K562 (cell line): ENCODE results near the gene SMCO3. TPM values are rescaled to one million over a fixed set of nuclear protein-coding genes. Genes with fewer than 3 reads are reported as not detected.

Source experiments
- ATAC-seq: fragments of 200-7000 bp; cut with Tn5 transposase; 3 replicates; pipeline ENCODE4 v1.9.1; 2020; ENCODE audit warnings: moderate library complexity
- BruUV-seq: library from RNA; stranded (reverse); fragments of 400-500 nt; replicated peaks from 2 replicates; lab custom pipeline; 2021; lab: Mats Ljungman, UMichigan
- CTCF ChIA-PET: fragments of 300-600 bp; formaldehyde crosslinking; extraction: SDS; loops from one replicate; lab custom pipeline; 2021; ENCODE audit warnings: low intra/inter-chr PET ratio; lab: Yijun Ruan, JAX
- POLR2A ChIA-PET: fragments of 300-600, 350-650 bp; sonication (Branson Sonifier 250); formaldehyde crosslinking; extraction: SDS; loops from one replicate; lab custom pipeline; 2021; ENCODE audit warnings: antibody characterized with exemption, inconsistent platforms; lab: Yijun Ruan, JAX
- DNase-seq, 4 experiments: peaks; one replicate each; pipeline versions ENCODE4 v3.0.0 to v3.0.0-alpha.2; 2011 to 2018; ENCODE audit warnings: low spot score in 3 of 4, mixed read lengths in 3 of 4; ENCODE audit errors: extremely low read depth in 1 of 4
- FAIRE-seq: peaks from 2 replicates; lab custom pipeline; 2011; peaks lifted over from hg19 to GRCh38; lab: Jason Lieb, UNC
- H2AFZ ChIP-seq: 2 replicates; pipeline ENCODE4 v1.6.0; 2011; ENCODE audit warnings: low read depth, low read length, control low read depth, inconsistent platforms
- H3K27ac ChIP-seq: fragments of 200-600 bp; 3 replicates; pipeline ENCODE4 v1.8.0; 2011; ENCODE audit warnings: low read depth, mild to moderate bottlenecking, control low read depth, inconsistent platforms, low read length, moderate library complexity, mixed read lengths; ENCODE audit errors: extremely low read depth
- H3K27me3 ChIP-seq, 2 experiments: fragments of 300-600 bp in 1 of 2; 2 replicates in 1 of 2; 3 replicates in 1 of 2; pipeline versions ENCODE4 v1.6.0 to v1.8.0; 2011; ENCODE audit warnings: inconsistent platforms in 2 of 2, low read length in 2 of 2, mild to moderate bottlenecking in 1 of 2, mixed read lengths in 1 of 2, moderate library complexity in 1 of 2; ENCODE audit not compliant: control insufficient read depth in 2 of 2, insufficient read depth in 2 of 2
- H3K36me3 ChIP-seq: fragments of 300-600 bp; 3 replicates; pipeline ENCODE4 v1.8.0; 2011; ENCODE audit warnings: mild to moderate bottlenecking, low read length, inconsistent platforms; ENCODE audit not compliant: control insufficient read depth, insufficient read depth
- H3K4me1 ChIP-seq, 2 experiments: fragments of 200-600 bp in 1 of 2; replicated peaks in 1 of 2; 2 replicates in 1 of 2; 3 replicates in 1 of 2; pipeline versions ENCODE4 v1.5.1 to v1.8.0; 2011; ENCODE audit warnings: inconsistent platforms in 2 of 2, low read length in 2 of 2, mild to moderate bottlenecking in 1 of 2, mixed read lengths in 1 of 2, moderate library complexity in 1 of 2; ENCODE audit not compliant: control insufficient read depth in 2 of 2, insufficient read depth in 2 of 2
- H3K4me2 ChIP-seq: 2 replicates; pipeline ENCODE4 v1.6.1; 2011; ENCODE audit warnings: low read length, control low read depth, inconsistent platforms, mixed read lengths; ENCODE audit not compliant: insufficient read depth
- H3K4me3 ChIP-seq: fragments of 200-600 bp; sonication (generic), shearing (Covaris generic); 2 replicates; pipeline ENCODE4 v1.5.1; 2016; ENCODE audit warnings: control low read depth, inconsistent platforms
- H3K79me2 ChIP-seq: fragments of 200-600 bp; 3 replicates; pipeline ENCODE4 v1.8.0; 2011; ENCODE audit warnings: low read length, inconsistent platforms; ENCODE audit not compliant: control insufficient read depth, insufficient read depth
- H3K9ac ChIP-seq, 2 experiments: 2 replicates each; pipeline versions ENCODE4 v1.6.0 to v1.6.1; 2011; ENCODE audit warnings: low read depth in 2 of 2, low read length in 2 of 2, control low read depth in 1 of 2, inconsistent platforms in 1 of 2, mild to moderate bottlenecking in 1 of 2, mixed read lengths in 1 of 2; ENCODE audit not compliant: insufficient read depth in 1 of 2
- H3K9me1 ChIP-seq: one replicate; pipeline ENCODE4 v1.6.0; 2011; ENCODE audit warnings: inconsistent platforms, mild to moderate bottlenecking, low read length, moderate library complexity; ENCODE audit not compliant: control insufficient read depth, insufficient read depth
- H3K9me3 ChIP-seq: replicated peaks from 2 replicates; pipeline ENCODE4 v1.5.1; 2011; ENCODE audit warnings: low read depth, low read length, inconsistent platforms; ENCODE audit not compliant: control insufficient read depth, insufficient read depth
- H4K20me1 ChIP-seq: replicated peaks from 2 replicates; pipeline ENCODE4 v1.6.1; 2011; ENCODE audit warnings: low read length, inconsistent platforms, mixed read lengths; ENCODE audit not compliant: control insufficient read depth, insufficient read depth
- ATF6 ChIP-seq: sonication (generic); formaldehyde crosslinking; IDR thresholded peaks from 2 replicates; pipeline ENCODE4 v1.4.0; 2020; ENCODE audit warnings: mild to moderate bottlenecking, missing genetic modification reagents
- HOXB6 ChIP-seq: fragments of 250-450 bp; sonication (Bioruptor Pico); IDR thresholded peaks from 2 replicates; pipeline ENCODE4 v1.5.1; 2022; ENCODE audit warnings: mild to moderate bottlenecking, borderline replicate concordance
- MYNN ChIP-seq, 2 experiments: sonication (generic); formaldehyde crosslinking in 1 of 2; IDR thresholded peaks; 2 replicates each; pipeline versions ENCODE4 v1.5.0 to v1.6.1; 2016 to 2020; ENCODE audit warnings: antibody characterized with exemption in 1 of 2, missing genetic modification reagents in 1 of 2
- NFE2 ChIP-seq: IDR thresholded peaks from 2 replicates; pipeline ENCODE4 v1.6.1; 2014; ENCODE audit warnings: antibody characterized with exemption, low read depth
- NONO ChIP-seq, 2 experiments: fragments of 200-400 bp in 1 of 2; fragments of 450-650 bp in 1 of 2; formaldehyde crosslinking in 1 of 2; IDR thresholded peaks; 2 replicates each; pipeline ENCODE4 v1.6.1; 2017; ENCODE audit warnings: low read depth in 2 of 2, mild to moderate bottlenecking in 2 of 2, moderate library complexity in 2 of 2, low read length in 1 of 2
- PKNOX1 ChIP-seq: fragments of 450-650 bp; IDR thresholded peaks from 2 replicates; pipeline ENCODE4 v1.6.1; 2016
- RBM22 ChIP-seq: fragments of 200-400 bp; formaldehyde crosslinking; IDR thresholded peaks from 2 replicates; pipeline ENCODE4 v1.6.1; 2018; ENCODE audit warnings: low read length, low read depth; ENCODE audit not compliant: poor library complexity, severe bottlenecking
- RNF219 ChIP-seq: fragments of 250-450 bp; sonication (Bioruptor Pico); IDR thresholded peaks from 2 replicates; pipeline ENCODE4 v1.5.0; 2022; ENCODE audit warnings: mild to moderate bottlenecking
- SLC30A9 ChIP-seq: fragments of 250-450 bp; sonication (Bioruptor Pico); IDR thresholded peaks from 2 replicates; pipeline ENCODE4 v1.8.0; 2022; ENCODE audit warnings: mild to moderate bottlenecking, moderate library complexity
- ZNF24 ChIP-seq: fragments of 450-650 bp; IDR thresholded peaks from 2 replicates; pipeline ENCODE4 v1.6.1; 2016
- ZNF3 ChIP-seq: fragments of 250-450 bp; sonication (Bioruptor Pico); IDR thresholded peaks from 2 replicates; pipeline ENCODE4 v1.5.0; 2021; ENCODE audit warnings: mild to moderate bottlenecking, moderate library complexity
- ZNF589 ChIP-seq: fragments of 200-800 bp; sonication (Bioruptor generic); IDR thresholded peaks from 2 replicates; pipeline ENCODE4 v1.6.1; 2016; ENCODE audit warnings: low read depth, missing genetic modification characterization, missing compliant biosample characterization
- WGBS: fragments of 100-300 bp; shearing (Covaris generic); methylation state at CpG from one replicate; pipeline ENCODE4 v1.1.6; 2016; ENCODE audit warnings: low coverage, mixed read lengths; ENCODE audit not compliant: insufficient coverage; ENCODE audit errors: missing lambda C conversion rate; 5-methylcytosine and 5-hydroxymethylcytosine counted together
- in situ Hi-C: fragments of 300-500 bp; cut with MboI; formaldehyde crosslinking; loops from 4 replicates; pipeline ENCODE4 v1.15.0; 2018; ENCODE audit warnings: inconsistent platforms, mixed read lengths
- intact Hi-C: fragments of 100-400 bp; cut with micrococcal nuclease; formaldehyde crosslinking; loops from 2 replicates; pipeline ENCODE4 v1.14.2; 2022
- polyA plus RNA-seq, 8 experiments: library from polyadenylated mRNA; depleted of rRNA in 4 of 8; stranded (reverse) in 5 of 8; unstranded in 3 of 8; fragments of >200 nt; fragmentation: Nextera tagmentation in 2 of 8; fragmentation: Illumina TruSeq in 1 of 8; extraction: Ambion mirVana in 2 of 8; extraction: Trizol in 1 of 8; gene quantifications; 2 replicates each; pipeline versions ENCODE4 v1.2.1 to v1.2.3, GENCODE V29; 2011 to 2014; ENCODE audit warnings: inconsistent platforms in 1 of 8, missing spikeins in 1 of 8
- total RNA-seq, 7 experiments: library from RNA; depleted of rRNA in 6 of 7; stranded (reverse); fragments of >200 nt in 6 of 7; fragmentation: Illumina TruSeq in 2 of 7; extraction: Trizol in 2 of 7; gene quantifications; 2 replicates each; pipeline versions ENCODE4 v1.2.1 to v1.2.3, GENCODE V29; 2011 to 2021; ENCODE audit warnings: low replicate concordance in 1 of 7
- TF ChIP-seq, protein P1 (sequence below): fragments of 250-450 bp; sonication (Bioruptor Pico); IDR thresholded peaks from 2 replicates; pipeline ENCODE4 v1.9.0; 2021; ENCODE audit warnings: mild to moderate bottlenecking, inconsistent platforms
- TF ChIP-seq, protein P2 (sequence below): fragments of 250-450 bp; sonication (Bioruptor Pico); IDR thresholded peaks from 2 replicates; pipeline ENCODE4 v1.8.0; 2022; ENCODE audit warnings: moderate library complexity, mild to moderate bottlenecking, inconsistent platforms

The SMCO3 gene
- total and polyA plus RNA-seq, 9 of the 15 experiments (the other 6 are each of a cell fraction or from before 2014, with no cell fraction given), result 0.10 to 0.14 TPM; not detected in 7

DNA sequence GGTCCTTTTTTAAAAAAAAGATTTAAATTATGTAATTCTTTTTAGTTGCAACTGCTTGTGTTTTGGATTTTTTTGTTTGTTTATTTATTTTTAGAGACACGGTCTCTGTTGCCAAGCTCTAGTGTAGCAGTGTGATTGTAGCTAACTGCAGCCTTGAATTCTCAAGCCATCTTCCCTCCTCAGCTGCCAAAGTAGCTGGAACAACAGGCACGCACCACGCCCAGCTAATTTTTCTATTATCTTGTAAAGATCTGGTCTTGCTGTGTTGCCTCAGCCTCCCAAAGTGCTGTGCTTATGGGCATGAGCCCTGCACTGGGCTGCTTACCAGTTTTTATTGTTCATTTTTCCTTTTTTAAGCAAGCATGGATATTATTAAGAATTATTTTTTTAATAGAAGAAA is 40.0 kb upstream of the SMCO3 start:
- ChIA-PET CTCF (no interaction called here), POLR2A (interaction anchor here (0.8 to 1.3 kb wide), 2 partner anchors 20 to 47 kb away, joined by 3 read pairs; no protein-coding TSS in a partner anchor)
- in situ Hi-C loops (no loop called here), intact Hi-C loops (no loop called here)
- no peak overlapping the region for H3K4me3 ChIP-seq
- ATAC-seq, result no peak
- no peak overlapping the region for H3K4me2 ChIP-seq
- no peak for FAIRE-seq
- no peak for DNase-seq
- H3K4me1 ChIP-seq, result no peaks in the 10 kb centered on the region
- no peak overlapping the region for H3K27ac ChIP-seq
- no peaks in the 10 kb centered on the region for H3K36me3 ChIP-seq
- H2AFZ ChIP-seq, result no peak overlapping the region
- H3K9me1 ChIP-seq, result no peaks in the 10 kb centered on the region
- no peaks in the 10 kb centered on the region for H3K9me3 ChIP-seq
- H4K20me1 ChIP-seq, result no peaks in the 10 kb centered on the region
- WGBS, result 0% methylated on average over 3 of the region's 3 CpGs
- H3K27me3 ChIP-seq, result no peaks in the 10 kb centered on the region
- no TSS peak for BruUV-seq
- H3K9ac ChIP-seq, result no peak overlapping the region
- no peaks in the 10 kb centered on the region for H3K79me2 ChIP-seq
- TF ChIP-seq NFE2 (no peak), RNF219 (CRISPR knock-in tag) (no peak), ZNF3 (CRISPR knock-in tag) (no peak), ZNF24 (no peak), SLC30A9 (CRISPR knock-in tag) (no peak), ATF6 (CRISPR knock-in tag) (no peak), ZNF589 (CRISPR knock-in tag) (no peak), RBM22 (no peak), MYNN (IDR thresholded peaks at IDR 0.05) (no peak), MYNN (CRISPR knock-in tag; IDR thresholded peaks at IDR 0.05) (no peak), NONO (IDR thresholded peaks at IDR 0.05; ENCODE audit: low read depth in 2 of 2, low read length in 1 of 2) (no peak), PKNOX1 (no peak), HOXB6 (CRISPR knock-in tag) (no peak)
- TF ChIP-seq, protein P1, sequence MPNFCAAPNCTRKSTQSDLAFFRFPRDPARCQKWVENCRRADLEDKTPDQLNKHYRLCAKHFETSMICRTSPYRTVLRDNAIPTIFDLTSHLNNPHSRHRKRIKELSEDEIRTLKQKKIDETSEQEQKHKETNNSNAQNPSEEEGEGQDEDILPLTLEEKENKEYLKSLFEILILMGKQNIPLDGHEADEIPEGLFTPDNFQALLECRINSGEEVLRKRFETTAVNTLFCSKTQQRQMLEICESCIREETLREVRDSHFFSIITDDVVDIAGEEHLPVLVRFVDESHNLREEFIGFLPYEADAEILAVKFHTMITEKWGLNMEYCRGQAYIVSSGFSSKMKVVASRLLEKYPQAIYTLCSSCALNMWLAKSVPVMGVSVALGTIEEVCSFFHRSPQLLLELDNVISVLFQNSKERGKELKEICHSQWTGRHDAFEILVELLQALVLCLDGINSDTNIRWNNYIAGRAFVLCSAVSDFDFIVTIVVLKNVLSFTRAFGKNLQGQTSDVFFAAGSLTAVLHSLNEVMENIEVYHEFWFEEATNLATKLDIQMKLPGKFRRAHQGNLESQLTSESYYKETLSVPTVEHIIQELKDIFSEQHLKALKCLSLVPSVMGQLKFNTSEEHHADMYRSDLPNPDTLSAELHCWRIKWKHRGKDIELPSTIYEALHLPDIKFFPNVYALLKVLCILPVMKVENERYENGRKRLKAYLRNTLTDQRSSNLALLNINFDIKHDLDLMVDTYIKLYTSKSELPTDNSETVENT, result no peak
- TF ChIP-seq, protein P2, sequence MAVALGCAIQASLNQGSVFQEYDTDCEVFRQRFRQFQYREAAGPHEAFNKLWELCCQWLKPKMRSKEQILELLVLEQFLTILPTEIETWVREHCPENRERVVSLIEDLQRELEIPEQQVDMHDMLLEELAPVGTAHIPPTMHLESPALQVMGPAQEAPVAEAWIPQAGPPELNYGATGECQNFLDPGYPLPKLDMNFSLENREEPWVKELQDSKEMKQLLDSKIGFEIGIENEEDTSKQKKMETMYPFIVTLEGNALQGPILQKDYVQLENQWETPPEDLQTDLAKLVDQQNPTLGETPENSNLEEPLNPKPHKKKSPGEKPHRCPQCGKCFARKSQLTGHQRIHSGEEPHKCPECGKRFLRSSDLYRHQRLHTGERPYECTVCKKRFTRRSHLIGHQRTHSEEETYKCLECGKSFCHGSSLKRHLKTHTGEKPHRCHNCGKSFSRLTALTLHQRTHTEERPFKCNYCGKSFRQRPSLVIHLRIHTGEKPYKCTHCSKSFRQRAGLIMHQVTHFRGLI, result no peak
